Activated gamma-delta T cell (primary cell): ENCODE measurements around the gene B4GALT1.
"Not testable (repeated sequence)": the region's sequence is repeated elsewhere in the genome, so short reads cannot be mapped to it uniquely, and the experiment has no call there.

Source experiments
- DNase-seq: peaks from one replicate; lab custom pipeline; 2025; lab: John Stamatoyannopoulos, UW

The B4GALT1 gene

DNA sequence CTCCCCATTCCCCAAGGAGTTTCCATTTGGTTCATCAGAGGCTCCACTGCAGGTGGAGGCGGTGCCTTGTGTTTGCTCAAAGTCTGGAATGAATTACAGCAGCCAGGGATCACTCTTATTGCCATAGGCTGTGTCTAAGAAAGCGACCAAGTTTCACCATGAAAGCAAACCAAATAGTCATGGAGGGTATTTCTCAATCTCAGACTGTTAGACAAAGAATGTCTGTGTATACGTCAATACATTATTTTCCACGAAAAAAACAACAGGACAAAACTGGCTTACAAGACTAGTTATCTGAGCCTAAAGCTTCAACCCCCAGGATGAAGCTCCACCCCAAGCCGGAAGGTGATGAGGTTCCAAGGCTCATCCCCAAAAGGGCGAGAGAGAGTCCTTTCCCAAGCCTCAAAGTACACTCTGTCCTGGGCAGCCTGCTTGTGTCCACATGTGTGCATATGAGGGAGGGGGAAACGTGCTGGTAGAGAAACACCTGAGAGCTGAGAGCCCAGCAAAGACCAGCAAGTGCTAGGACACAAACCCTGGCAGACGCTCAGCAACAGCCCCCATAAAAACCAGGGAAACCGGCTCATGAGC is 4.3 kb downstream of the B4GALT1 start:
- DNase-seq = no peak

DNA sequence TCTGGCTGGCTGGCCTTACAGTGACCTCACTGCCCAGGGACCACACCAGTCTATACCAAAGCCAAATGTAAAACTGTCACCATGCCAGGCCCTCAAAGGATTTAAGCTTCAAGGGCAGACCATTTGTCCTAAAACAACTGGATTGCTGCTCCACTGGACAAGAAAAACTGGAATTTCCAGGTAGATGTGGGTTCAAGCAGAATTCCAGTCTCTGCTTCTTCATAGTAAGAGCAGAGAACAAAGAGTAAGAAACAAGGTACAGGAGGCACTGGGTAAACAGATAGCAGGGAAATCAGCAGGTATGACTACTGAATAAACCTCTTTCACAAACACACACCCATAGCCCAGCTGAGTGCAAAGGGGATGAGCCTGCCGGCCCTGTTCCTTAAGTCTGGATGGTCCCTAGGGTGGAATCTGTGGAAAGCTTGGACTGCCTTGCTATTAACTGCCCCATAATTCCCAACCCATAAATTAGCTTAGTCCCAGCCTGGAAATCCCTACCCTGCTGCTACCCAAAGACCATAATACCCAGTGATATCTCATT is 5.5 kb downstream of the B4GALT1 start:
- no peak for DNase-seq

DNA sequence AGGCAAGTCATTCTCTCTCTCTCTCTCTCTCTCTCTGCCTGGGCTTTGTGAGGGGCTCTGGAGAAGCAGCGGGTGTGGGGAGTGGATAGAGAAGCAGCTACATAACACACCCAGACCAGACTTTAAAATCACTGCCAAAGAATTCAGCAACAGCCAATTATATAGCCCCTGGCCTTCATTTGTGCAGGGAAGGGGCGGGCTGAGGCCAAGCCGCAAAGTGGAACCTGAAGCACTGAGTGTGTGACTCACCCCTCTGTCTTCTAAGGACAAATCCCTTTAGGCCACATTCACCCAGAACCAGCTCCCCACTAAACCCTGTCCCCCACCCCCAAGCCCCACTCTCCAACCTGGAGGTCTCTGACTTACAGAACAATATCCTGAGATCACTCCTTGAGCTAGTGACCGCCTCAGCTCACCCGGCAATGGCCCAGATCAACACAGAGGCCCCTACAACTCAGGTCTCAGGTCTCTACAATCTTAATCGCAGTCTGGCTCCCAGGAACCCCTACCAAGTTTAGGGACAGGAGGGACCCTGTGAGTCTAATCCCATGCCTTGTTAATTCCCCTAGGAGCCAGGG is 6.0 kb downstream of the B4GALT1 start:
- peak; percentile 38 for DNase-seq

DNA sequence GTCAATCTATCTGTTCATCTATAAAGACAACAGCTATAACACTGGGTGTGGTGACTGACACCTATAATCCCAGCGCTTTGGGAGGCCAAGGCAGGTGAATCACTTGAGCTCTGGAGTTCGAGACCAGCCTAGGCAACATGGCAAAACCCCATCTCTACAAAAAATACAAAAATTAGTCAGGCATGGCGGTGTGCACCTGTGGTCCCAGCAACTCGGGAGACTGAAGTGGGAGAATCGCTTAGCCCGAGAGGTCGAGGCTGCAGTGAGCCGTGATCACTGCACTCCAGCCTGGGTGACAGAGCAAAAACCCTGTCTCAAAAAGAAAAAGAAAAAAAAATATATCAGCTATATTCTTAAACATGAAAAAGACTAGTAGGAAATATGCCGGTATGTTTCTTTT is 6.7 kb downstream of the B4GALT1 start:
- not testable (repeated sequence) for DNase-seq

DNA sequence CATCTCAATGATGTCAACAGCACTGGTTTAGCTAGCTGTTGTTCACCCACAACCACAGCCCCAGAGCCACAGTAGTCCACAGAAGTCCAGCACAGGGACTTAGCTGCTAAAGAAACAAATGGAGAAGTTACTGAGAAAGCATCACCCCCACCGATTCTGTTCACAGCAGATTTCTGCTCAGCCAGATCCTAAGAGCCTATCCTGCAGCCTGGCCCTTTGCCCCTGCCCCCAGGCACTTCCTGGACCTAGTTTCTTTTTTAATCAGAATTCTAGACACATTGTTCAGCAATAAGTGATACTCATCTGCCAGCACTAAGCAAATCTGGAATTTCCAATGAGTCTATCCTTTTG is 7.4 kb downstream of the B4GALT1 start:
- DNase-seq = no peak

DNA sequence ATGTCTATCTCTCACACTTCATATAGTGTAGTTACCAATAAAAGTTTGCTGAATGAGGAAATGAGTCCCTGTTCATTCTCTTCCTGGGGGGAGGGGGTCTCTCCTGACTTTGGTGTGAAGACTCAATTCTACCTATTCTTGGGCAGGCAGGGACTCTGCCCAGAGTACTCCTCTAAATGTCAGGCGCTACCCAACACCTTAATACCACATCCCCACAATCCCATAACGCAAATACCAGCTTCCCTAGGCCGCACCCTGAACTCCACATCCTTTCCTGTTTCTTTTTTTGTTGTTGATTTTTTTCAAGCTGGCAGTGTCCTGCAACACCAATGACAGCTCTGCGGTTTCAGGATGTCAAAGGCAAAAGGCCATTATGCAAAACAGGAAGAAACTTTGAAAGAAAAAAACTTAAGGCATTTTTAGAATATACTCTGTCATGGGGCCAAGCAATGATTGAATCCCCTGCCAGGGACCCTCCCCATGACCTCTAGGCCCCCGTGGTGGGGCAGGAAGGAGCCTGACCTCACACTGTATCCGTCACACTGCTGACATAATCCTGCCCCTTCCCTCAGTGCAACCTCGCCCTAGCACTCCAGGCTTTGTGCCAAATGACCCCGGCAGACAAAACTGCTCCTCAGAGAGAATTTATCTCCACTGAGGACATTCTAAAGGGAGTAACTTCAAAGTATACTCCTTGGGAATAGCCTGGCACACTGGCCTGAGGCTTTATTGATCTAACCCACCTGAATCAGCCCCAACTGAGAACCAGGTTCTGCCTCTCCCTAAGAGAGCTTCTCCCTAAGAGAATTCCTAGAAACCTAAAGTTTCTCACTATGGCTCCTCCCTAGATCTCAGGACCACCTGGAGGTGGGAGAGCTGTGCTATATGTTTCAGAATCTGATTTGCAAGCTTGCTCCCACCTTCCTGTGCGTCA is 8.0 kb downstream of the B4GALT1 start:
- DNase-seq = no peak

DNA sequence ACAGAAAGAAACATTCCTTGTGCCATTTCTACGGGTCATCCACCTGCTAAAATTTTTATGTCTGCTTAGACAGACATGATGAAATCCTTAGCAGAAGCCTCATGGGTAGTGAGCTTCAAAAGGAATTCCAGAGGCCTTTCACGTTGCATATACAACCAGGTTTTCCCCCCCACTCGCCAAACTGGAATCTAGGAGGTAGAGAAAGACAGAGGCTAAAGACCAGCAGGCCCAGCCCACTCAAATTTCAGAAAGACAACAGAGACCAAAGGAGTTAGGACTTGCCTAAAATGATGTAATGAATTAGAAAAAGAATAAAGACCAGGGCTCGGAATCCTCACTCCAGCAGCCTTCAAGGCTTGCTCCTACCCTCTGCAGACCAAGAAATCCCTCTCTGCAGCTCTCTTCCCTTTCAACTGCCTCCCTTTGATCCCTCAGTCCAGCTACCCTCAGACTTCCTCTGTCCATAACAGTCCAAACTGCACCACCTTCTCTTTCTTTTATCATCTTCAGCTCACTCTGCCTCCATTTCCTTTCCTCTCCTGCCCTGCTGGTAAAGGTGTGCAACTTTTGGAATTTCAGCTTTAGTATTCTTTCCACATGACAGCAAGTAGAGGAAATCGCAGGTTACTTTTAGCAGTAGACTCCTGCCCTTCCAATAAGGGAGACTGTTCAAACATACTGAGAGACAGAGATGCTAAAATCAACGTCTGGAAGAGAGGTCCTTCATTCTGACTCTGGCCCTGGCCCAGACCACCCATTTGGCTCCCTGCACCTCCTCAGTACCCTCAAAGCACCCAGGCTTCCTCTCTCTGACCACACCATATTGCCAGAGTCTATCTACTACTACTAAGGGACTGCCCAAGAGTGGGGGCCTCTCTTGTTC is 8.9 kb downstream of the B4GALT1 start:
- no peak for DNase-seq

DNA sequence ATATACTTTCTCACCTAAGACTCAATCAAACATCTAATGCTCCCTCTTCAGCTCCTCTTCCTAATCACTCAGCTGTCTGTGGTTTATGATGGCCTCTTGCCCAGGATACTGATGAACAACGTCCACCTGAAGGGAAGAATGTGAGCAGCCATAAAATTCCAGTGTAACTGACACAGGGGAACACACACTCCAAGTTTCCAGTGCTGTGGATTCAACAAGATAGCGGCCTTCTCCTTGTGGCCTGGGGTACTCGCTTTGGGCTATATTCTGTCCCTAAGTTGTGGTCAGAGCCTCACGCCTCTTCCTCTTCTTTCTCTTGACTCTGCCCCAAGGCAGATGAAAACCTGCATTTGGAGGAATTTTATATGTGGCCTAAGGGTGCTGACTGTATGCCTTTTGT is 11.7 kb downstream of the B4GALT1 start:
- DNase-seq = no peak

DNA sequence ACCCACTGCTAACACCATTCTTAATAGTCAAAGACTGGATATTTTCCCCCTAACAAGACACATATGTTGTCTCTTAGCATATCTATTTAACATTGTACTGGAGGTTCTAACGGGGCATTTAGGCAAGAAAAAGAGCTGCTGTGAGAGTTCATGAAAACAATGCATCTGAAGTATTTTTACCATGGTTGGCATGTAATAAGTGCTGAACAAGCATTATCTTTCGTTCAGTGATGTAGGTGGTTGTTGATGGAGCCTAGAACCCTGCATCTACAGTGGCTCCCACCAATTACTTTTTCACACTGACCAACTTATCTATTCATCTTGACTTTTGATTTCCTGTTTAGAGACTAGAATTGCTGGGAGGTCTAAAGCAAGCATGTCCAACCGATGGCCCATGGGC is 12.8 kb downstream of the B4GALT1 start:
- DNase-seq = no peak

DNA sequence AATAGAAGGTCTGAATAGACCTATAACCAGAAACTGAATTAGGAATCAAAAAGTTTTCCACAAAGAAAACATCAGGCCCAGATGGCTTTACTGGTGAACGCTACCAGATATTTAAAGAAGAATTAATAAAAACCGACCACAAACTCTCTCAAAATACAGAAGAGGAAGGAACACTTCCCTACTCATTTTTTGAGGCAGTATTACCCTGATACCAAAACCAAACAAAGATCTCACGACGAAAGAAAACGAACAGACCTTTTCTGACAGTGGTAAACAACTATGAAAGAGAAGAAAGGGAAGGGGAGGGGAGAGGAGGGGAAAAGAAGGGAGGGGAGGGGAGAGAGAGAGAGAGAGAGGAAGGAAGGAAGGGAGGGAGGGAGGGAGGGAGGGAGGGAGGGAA is 13.5 kb downstream of the B4GALT1 start:
- DNase-seq = no peak

DNA sequence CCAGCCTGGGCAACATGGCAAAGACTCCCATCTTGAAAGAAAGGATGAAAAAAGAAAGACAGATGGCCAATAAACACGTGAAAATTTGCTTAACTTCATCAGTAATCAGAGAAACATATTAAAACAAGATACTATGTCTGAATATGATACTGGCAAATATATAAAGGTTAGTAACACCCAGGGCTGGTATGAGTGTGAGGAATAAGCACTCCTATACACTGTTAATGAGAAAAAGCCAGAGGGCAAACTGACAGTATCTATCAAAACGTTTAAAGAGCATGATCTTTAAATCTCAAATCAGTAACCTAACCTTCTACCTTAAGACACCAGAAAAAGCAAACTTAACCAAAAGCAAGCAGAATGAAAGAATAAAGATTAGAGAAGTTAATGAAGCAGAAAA is 14.1 kb downstream of the B4GALT1 start:
- no peak for DNase-seq

DNA sequence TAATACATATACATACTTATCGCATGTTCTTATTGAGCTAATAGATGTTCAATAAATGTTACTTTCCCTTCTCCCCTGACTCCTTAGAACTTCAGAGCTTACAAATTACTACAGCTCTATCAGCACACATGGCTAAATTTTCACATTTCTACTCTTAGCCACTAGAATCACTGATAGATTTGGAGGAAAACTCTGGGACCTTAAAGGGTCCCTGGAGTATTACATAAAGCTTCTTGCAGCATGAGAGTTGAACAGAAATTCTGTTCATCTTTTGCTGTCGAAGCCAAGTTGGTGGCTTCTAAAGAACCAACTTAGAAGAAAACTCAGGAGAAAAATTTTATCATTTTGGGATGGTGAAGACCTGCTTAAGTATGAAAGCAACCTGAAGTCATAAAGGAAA is 15.5 kb downstream of the B4GALT1 start:
- DNase-seq = no peak

DNA sequence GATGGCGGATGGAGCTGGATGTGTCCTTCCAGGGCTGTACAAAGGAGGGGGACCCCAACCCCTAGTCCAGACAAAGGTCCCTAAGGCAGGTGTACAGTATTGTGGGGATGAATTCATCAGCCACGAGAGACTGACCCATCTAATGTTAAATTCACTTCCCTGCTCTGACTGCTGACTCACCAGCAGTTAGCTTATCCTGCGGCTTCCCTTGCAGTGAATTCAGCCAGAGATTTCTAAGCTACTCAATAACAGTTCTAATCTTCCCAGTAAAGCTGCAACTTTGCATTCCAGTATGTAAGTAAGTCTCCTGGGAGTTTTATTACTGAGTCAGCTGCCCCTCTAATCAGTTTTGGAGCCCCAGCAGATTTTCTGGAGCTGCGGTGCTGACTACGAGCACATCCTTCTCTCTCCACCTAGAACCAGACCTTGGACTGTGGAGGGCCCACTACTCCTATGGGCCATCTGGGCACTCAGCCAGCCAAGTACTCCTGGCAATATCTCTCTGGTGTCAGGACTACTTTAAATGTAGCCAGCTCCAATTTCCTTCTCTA is 16.1 kb downstream of the B4GALT1 start:
- no peak for DNase-seq

DNA sequence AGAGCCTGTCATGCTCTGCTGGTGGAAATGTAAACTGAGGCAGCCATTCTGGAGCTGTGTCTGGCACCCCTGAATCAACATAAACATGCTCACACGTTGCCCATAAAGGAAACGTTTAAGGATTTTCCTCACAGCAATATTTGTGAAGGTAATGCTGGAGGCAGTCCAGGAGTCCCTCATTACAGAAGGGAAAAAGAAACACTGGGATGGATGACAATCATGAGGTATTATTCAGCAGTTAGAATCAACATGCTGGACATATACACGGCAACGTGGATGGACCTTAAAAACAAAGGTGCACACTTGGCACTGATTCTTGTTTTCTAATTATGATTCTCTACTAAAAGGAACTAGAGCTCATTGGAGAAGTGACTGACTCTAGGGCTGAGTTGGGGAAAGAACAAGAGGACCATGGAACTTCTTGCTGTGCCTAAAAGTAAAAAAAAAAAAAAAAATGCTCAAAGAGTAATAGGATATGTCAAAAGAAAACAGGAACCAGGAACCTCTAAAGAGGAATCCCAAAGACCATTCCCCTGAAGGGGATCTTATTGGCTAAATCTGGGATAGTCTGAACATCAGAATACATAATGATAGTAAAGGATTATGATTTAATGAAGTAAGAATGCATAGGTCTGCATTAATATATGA is 18.6 kb downstream of the B4GALT1 start:
- no peak for DNase-seq

DNA sequence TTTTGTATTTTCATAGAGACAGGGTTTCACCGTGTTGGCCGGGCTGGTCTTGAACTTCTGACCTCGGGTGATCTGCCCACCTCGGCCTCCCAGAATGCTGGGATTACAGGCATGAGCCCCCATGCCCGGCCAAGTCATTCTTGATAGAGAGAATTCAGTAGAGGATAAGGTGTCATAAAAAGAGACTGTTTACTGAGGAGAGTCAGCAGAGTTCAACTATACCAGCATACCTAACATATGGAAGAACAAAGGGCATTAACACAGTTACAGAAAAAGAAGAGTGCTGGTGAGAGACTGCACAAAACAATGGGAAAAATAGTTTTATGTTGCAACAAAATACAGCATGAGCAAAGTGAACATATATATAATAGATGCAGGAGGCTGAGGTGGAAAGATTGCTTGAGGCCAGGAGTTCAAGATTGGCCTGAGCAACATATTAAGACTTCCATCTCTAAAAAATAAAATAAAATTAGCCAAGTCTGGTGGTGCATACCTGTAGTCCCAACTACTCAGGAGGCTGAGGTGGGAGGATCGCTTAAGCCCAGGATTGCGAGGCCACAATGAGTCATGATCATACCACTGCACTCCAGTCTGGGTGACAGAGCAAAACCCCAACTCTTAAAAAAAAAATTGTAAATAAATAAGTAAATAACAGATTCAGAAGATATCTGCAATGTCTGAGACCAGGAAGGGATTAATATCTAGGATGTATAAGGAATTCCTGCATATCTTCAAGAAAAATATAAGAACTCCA is 19.5 kb downstream of the B4GALT1 start:
- DNase-seq = no peak

DNA sequence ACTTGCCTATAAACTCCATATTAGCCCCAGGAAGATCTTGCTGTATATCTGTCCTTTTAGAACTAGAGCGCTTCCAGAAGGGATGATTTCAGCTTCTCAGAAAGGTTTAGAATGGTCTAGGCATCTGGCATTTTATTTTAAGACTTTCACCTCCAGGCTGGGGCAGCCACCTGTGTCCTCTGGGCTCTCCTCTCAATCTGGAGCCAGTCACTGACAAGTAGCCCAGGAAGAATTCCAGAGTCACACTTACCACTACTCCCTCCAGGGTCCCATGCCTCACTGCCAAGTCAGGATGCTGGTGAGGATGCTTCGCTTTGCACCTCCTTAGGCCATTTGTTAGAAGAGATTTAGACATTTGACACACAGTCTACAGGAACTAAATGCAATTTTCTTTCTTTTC is 20.8 kb downstream of the B4GALT1 start:
- DNase-seq = no peak

DNA sequence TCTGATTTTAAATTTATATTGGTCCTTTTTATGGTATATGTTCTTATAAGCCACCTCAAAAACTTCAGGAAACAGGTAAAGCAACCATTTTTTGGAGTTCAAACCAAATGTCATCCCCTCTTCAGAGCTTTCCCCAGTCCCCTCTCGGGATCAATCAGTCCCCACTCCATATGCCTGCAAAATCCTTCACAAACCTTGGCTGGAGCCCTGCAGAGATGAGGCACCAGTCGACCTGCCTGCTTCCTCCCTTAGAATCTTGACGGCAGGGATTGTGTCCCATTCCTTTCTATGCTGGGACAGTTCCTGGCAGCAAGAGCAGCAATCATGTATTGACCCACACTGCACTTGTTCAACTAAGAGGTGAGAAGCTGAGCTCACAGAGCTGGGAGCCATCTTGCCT is 22.6 kb downstream of the B4GALT1 start:
- DNase-seq = no peak

DNA sequence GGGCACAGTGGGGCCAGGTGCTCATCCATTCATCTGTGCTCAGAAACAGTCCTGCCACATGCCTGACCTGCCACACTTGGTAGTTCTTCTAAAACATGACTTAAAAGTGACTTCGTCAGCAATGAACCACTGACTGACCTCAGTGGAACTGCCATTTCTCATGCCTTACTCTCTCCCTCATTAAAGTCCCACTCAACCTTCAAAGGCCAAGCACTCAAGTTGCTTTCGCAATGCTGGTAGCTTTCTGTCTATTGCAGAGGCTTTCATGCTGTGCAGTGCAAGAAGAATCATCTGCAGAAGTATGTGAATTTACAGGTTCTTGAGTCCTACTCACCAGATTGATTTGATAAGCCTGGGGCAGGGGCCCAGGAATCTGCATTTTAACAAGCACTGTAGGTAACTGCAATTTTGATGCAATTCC is 23.9 kb downstream of the B4GALT1 start:
- no peak for DNase-seq

DNA sequence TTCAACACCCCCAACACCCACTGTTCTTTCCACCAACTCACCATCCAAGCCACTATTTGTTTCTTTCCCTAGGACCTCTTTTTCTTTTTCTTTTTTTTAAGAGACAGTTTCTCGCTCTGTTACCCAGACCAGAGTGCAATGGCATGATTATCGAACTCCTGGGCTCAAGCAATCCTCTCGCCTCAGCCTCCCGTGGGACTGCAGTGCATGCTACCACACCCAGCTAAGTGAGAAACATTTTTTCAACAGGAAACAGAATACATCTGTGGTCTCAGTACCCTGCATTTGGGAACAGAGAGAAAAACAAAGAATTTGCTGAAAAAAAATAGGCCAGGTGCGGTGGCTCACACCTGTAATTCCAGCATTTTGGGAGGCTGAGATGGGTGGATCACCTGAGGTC is 24.6 kb downstream of the B4GALT1 start:
- DNase-seq = no peak
